HuH-7.5 (cell line): ENCODE results near the gene S100G.
"Not testable (repeated sequence)": the region's sequence is repeated elsewhere in the genome, so short reads cannot be mapped to it uniquely, and the experiment has no call there.

Source experiments
- DNase-seq: peaks from one replicate; pipeline ENCODE4 v3.0.0; 2011; ENCODE audit warnings: low spot score

The S100G gene

GRCh38 chrX:16649858-16650257 is at the start of gene S100G:
TSS of gene S100G (plus strand) at chrX:16650158. CDS start at chrX:16651007, 849 bp downstream.
- DNase-seq, result no peak

GRCh38 chrX:16601885-16602284 is 48.1 kb upstream of the S100G start:
- no peak for DNase-seq

DNA sequence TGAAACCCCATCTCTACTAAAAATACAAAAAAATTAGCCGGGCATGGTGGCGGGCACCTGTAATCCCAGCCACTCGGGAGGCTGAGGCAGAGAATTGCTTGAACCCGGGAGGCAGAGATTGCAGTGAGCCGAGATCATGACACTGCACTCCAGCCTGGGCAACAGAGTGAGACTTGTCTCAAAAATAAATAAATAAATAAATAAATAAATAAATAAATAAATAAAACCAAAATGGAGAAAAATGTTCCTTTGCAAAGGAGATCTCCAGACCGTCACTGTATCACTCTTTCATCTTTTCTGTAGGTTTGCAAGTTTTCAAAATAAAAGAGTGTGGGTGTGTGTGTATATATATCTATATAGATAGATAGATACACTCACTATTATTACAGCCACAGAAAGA is 46.7 kb upstream of the S100G start:
- not testable (repeated sequence) for DNase-seq

- no peak for DNase-seq
These were observed 46.1 kb upstream of the S100G start for GRCh38 chrX:16603822-16604221.

- DNase-seq, result no peak
These were observed 45.6 kb upstream of the S100G start for GRCh38 chrX:16604337-16604736.

GRCh38 chrX:16606142-16606720 is 43.7 kb upstream of the S100G start:
- DNase-seq, result no peak

DNA sequence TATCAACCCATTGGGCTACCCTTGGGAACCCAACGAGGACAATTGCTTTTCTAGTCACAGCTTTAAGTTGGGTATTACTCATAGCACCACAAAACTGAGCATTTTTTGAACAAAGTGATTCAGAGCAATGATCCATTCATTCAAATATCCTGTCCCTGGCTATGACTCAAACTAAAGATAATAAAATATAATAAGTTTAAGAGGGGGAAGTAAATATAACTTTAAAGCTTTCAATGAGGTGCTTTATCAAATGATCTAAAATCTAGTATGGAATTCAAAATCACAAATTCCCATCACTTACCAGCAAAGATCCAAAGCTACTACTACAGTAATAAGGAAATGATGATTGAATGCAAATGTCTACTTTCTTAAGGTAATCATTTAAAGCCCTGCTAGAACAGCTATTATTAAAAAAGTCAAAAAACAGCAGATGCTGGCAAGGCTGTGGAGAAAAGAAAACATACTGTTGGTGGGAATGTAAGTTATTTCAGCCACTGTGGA is 39.8 kb upstream of the S100G start:
- no peak for DNase-seq

GRCh38 chrX:16610654-16611053 is 39.3 kb upstream of the S100G start:
- DNase-seq, result not testable (repeated sequence)

GRCh38 chrX:16612257-16612897 is 37.6 kb upstream of the S100G start:
- no peak for DNase-seq

- no peak for DNase-seq
These were observed 32.6 kb upstream of the S100G start for GRCh38 chrX:16617382-16617781.

DNA sequence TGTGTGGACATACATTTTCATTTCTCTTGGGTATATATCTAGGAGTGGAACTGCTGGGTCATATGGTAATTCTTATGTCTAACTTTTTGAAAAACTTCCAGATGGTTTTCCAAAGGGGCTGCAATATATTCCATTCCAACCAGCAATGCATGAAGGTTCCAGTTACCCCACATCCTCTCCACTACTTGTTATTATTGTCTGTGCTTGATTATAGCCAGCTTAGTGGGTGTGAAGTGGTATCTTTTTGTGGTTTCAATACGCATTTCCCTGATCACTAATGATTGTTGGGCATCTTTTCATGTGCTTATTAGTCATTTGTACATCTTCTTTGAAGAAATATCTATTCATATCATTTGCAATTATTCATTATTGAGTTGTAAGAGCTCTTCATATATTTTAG is 31.5 kb upstream of the S100G start:
- DNase-seq, result no peak

DNA sequence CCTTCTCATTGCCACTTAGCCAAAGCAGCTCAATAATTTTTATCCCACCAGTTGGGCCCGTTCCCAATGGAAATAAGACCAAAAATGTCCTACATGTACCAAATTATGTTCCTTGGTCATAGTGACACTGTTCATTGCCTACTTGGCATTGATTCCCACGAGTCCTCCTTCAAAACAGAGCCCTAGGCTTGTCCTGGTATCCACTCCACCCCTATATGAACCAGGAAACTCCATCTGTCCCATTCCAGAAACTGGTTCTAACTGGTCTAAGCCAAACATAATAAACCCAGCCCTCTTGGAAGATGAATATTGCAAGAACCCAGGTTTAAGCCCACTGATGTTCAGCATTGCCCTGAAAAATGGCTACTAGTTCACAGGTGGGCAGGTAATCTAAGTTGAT is 30.9 kb upstream of the S100G start:
- DNase-seq, result no peak

GRCh38 chrX:16628511-16628910 is 21.4 kb upstream of the S100G start:
- DNase-seq, result not testable (repeated sequence)

DNA sequence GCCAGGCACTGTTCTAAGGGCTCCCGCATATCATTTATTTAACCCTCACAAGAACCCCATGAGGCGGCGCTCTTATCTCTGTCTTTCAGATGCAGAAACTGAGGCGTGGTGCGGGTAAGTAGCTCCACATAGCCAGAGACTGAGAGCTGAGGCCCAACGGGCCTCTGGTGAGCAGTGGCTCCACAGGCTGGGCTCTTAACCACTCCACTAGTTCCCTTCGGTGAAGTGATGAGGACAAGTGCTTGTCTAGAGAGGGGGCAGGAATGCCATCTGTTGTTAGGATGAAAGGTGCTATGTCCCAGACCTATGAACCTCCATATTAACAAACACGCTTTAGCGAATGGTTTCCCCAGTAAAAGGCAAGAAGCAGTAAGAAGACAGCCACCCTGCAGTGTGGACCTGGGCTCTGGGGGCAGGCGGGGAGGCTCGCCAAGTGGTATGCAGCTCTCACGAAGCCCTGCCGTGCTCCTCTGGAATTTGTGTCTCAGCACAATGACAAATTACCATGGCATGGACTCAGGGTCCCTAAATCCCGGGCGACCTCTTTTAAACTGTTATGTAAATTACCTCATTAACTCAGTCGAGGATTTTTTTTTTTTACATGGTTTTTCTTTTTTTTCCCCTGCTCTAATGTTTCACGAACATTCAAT is 20.9 kb upstream of the S100G start:
- DNase-seq, result no peak

DNA sequence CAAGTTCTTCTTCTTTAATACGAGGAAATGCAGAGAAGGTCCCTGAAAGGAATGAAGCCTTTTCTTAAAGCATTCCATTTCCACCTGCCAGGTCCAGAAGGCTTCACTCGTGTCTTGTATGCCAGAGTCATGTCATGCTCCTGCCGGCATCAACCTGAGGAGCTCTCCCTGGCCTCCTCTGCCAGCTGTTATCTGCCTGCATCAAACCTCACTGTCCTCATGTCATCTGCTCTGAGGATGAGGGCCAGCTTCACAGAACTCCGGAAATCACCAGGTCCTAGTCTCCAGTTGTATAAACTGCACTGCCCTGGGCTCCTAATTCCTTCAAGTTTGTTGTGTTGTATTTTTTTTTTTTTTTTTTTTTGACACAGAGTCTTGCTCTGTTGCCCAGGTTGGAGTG is 20.0 kb upstream of the S100G start:
- no peak for DNase-seq

- DNase-seq, result no peak
These were observed 16.2 kb upstream of the S100G start for GRCh38 chrX:16633754-16634153.

DNA sequence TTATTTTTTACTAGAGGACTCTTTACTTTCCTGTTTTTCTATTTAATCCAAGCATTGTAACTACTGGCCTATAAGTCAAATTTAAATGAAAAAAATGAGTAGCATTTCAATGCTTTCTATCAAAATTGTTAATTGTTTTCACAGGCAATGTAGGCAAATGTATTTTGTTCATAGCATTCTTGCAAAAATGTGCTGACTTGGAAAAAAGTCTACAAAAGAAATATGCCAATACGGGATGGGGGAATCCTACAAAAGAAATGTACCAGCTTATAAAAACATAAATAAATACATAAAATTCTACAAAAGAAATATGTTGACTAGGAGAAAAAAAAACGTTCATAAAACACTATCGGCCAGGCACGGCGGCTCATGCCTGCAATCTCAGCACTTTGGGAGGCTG is 14.9 kb upstream of the S100G start:
- DNase-seq, result no peak

- no peak for DNase-seq
These were observed 14.4 kb upstream of the S100G start for GRCh38 chrX:16635596-16635995.

DNA sequence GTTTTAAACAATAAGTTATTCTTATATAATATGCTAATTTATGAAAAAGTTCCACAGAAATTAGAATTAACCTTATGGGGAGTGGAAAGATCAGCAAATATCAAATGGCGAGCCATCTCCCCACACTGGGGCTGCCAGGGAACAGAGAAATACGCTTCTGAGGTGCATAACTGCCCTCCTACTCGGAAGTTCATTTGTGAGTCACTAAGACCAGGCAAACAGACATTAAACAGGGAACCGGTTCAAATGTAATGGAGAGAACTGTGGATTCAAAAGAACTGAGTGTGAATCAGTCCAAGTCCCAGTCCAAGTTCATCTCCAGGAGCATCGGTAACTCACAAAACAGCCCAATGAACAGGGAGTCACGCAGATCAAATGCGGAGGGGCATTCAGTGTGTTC is 11.4 kb upstream of the S100G start:
- no peak for DNase-seq

GRCh38 chrX:16639966-16640365 is 10.0 kb upstream of the S100G start:
- no peak for DNase-seq

DNA sequence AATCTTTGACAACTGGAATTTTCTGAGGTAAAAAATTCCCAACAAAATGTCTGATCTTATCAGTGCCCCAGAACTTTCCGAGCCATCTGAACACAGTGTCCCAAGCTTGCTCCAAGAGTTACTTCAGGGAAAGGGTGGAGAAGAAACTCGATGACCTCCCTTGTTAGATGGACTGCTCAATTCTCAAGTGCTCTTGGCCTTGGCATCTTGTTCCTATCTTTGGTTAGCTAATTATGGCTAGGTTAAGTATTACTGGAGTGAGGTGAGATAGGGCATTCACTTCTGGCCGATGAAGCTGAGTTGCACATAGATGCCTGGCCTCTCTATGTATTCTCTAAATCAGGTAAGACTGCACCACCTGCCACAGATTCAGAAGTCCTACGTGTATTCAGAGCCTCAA is 9.1 kb upstream of the S100G start:
- no peak for DNase-seq

DNA sequence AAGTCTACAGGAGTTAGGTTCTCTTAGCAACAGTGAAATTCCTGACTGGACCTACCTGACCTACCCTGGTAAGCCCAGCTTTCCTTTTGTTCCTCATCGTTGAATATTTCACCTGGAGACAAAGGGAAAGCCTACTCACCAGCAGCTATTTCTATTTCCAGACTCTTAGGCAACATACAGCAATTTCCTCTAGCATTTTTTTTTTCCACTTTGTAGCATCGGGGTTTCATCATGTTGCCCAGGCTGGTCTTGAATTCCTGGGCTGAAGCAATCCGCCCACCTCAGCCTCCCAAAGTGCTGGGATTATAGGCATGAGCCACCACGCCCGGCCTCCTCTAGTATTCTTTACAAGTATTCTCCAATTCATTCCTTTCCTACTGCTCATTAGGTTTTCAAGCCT is 6.8 kb upstream of the S100G start:
- DNase-seq, result no peak

GRCh38 chrX:16646366-16647138 is 3.4 kb upstream of the S100G start:
- no peak for DNase-seq
